GM19240 (cell line): ENCODE results near the gene RPS6KA2.

Source experiments
- DNase-seq: peaks from one replicate; pipeline ENCODE4 v3.0.0; 2011; ENCODE audit warnings: low spot score; ENCODE audit not compliant: insufficient read length

RPS6KA2 gene

DNA sequence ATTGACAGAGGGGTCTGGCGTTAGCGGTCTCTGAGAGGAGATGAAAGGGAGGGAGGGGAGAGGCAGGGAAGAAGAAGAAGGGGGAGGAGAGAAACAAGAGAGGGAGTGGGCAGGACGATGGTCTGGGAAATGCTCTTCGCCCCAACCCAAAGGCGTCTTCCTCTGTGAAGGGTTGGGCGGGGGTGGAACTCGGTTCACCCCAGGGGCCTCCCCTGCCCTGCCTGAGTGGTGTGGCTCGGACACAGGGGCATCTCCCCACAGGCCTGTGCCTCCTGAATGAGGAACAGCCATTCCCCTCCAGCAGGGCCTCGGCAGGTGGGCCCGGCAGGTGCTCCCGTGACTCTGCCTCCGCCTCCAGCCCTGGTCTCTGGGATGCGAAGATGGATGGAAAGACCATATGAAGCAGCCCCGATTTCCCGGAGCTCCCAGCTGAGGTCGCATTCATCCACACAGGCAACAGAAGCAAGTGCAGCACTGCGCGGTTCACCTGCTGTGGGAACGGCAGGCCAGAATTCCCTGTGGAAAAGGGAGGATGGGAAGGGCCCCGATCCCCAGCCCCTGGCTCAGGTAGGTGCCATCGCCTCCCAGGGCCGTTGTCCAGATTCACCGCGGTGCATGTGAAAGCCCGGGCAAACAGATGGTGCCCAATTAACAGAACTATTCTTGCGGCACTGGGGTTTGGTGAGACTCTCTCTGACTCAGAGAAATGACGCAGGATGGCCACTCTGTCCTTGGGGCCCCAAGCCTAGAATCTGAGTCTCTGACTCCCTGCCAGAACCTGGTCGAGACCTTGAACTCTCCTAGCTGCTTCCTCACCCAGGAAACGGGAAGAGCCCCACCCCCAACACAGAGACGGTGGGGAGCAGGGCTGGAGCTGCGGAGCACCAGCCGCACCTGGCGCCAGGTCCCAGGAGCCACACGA lies 29.4 kb upstream of the RPS6KA2 start:
- no peak for DNase-seq

GRCh38 chr6:166655713-166656229 lies 28.7 kb upstream of the RPS6KA2 start:
- no peak for DNase-seq

DNA sequence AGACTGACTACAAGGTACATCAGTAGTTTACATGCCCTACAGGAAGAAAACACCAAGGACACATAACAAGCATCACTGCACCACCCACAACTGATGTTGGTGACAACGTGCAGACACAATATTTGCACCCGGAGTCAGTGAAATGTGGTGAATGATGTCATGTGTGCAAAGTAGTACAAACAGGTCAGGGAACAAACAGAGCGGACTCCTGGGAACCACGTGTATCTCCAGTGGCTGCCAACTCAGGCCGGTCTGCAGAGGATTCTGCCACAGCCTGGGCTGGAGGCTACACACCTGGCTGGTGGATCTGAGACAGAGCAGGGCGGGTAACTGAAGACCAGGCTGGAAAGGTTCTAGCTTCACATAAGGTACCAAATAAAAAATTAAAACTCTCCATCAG lies 28.2 kb upstream of the RPS6KA2 start:
- DNase-seq: no peak

- DNase-seq: no peak
Observed at GRCh38 chr6:166654573-166654972, 27.5 kb upstream of the RPS6KA2 start.

GRCh38 chr6:166653639-166653941 lies 26.5 kb upstream of the RPS6KA2 start:
- no peak for DNase-seq

- no peak for DNase-seq
Observed at GRCh38 chr6:166650824-166651807, 24.1 kb upstream of the RPS6KA2 start.

DNA sequence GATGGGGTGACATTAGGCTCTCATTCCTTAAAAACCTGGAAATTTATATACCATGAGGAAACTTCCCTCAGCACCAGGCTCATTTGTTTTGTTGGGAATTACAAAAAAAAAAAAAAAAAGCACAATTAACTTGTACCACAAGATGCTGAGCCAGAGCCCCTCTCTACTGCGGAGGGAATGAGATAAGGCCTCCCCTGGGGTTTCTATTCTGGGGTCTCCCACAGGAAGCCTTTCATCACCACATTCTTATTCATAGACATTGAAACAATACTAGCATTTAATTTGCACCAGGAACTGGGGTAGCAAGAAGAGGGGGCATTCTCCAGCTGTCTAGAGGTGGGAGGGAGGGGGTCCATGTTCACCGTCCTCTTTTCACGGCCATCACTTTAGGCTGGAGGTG lies 23.0 kb upstream of the RPS6KA2 start:
- no peak for DNase-seq

DNA sequence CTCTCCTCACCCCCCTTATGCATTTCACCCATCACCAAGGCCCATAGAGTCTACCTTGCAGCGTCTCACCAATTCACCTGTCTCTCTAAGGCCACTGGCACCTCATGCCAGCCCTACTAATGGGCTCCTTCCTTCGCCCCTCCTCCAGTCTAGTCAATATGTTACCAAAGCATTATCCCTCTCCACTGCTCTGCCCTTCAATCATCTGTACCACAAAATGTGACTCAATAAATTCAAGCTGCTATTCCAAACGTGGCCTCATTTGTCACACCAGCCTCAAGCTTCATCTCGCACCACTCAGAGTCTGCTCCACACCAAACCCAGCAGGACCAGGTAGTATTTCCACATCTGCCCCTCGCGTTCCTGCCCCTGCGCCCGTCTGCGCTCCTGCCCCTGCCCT lies 21.8 kb upstream of the RPS6KA2 start:
- DNase-seq: no peak

GRCh38 chr6:166647896-166648295 lies 20.8 kb upstream of the RPS6KA2 start:
- DNase-seq: no peak

DNA sequence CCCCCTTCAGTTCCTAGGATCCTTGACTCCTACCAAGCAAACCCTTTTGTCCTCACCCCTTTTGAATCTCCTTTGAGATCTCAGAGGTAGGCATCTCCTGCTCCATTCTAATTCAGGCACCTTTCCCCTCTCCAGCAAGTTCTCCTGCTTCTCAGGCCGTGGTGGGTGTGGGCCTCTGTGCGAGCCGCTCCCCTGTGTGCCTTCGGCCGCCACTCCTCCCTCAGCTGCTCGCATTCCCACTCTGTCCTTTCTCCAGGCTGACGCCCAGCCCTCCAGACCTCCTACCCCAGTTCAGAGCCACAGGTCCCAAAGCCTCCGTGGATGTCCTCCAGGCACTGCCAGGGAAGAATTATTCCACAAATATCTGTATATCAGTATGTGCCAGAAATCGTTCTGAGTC lies 19.7 kb upstream of the RPS6KA2 start:
- DNase-seq: no peak

GRCh38 chr6:166645896-166646295 lies 18.8 kb upstream of the RPS6KA2 start:
- DNase-seq: no peak

- no peak for DNase-seq
Observed at GRCh38 chr6:166644681-166645080, 17.6 kb upstream of the RPS6KA2 start.

GRCh38 chr6:166643891-166644590 lies 17.0 kb upstream of the RPS6KA2 start:
- DNase-seq: no peak

GRCh38 chr6:166642646-166643045 lies 15.6 kb upstream of the RPS6KA2 start:
- DNase-seq: no peak

GRCh38 chr6:166640342-166641043 lies 13.4 kb upstream of the RPS6KA2 start:
- DNase-seq: no peak

DNA sequence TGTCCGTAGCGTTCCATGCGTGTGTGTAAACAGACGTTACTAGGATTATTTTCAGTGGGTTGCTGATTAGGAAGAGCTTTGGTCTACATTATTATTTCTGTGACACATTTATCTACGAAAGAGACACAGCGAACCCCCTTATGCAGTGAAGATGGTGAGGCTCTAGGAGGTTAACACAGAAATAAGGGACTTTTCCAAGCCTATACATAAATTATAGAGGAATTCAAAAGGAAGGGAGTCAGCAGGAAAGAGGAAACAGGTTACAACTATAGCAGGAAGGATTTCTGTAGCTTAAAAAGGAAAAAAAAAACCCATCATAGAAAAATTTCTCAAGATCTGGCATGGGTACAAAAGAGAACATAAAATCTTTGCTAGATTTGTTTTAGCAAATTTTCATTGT lies 12.9 kb upstream of the RPS6KA2 start:
- no peak for DNase-seq

DNA sequence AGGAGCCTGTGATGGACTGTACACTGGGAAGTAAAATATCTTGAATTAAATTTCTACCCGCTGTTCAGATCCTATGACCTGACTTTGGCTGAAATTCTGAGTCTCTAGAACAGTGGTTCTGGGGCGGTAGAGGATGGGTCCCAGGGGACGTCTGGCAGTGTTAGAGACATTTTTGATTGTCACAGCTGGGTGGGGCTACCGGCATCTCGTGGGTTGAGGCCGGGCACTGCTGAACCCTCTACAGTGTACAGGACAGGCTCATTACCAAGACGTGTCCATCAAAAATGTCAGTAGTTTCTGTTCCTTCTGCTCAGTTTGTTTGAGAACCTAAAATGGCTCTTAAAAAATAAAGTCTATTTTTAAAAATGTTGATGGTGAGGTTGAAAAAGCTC lies 11.5 kb upstream of the RPS6KA2 start:
- no peak for DNase-seq

DNA sequence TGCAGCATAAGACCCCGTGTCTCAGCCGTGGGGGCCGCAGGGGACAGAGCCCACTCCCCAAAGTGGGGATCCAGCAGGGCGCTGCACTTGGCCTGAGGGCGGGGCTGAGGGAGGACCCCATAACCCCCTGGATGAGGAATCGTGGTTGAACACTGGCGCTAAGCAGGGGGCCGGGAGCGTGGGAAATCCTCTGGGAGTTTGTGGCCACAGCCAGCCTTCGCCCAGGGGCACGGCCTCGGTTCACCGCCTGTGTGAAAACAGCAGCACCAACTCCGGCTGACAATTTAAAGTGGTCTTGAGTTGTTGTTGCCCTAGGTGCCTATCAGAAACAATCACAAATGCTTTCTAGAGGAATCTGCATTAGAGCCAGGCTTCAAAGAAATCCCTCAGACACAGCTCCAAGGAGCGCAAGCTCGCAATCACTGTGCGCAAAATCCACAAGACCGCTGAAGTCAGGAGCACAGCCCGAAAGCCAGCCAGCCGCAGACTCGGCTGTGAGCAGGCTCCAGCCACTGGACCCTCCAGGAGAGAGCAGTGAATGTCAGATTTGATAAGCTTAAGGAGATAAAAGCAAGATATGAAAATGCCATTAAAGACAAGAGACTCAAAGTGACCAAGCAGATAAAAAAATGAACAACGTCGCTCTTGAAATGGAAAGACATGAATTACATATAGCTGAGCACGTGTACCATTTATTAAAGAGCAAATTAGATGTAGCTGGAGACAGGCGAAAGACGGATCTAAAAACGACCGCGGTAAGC lies 10.9 kb upstream of the RPS6KA2 start:
- no peak for DNase-seq

GRCh38 chr6:166636934-166637333 lies 9.9 kb upstream of the RPS6KA2 start:
- DNase-seq: no peak
